MM.1S (cell line): ENCODE results near the gene GLB1L2.

ENCODE experiments used
- DNase-seq: peaks from one replicate; pipeline ENCODE4 v3.0.0-alpha.2; 2015
- H2AFZ ChIP-seq: fragments of 300-600 bp; sonication (generic); 2 replicates; pipeline ENCODE4 v1.6.0; 2016; ENCODE audit warnings: antibody characterized with exemption, low read length
- H3F3A ChIP-seq: fragments of 300-600 bp; sonication (generic); 2 replicates; pipeline ENCODE4 v1.6.1; 2016; ENCODE audit warnings: mild to moderate bottlenecking, antibody characterized with exemption, low read length, moderate library complexity, mixed read lengths; ENCODE audit not compliant: insufficient read depth
- H3K27ac ChIP-seq: fragments of 300-600 bp; sonication (generic); 2 replicates; pipeline ENCODE4 v1.5.1; 2016; ENCODE audit warnings: mild to moderate bottlenecking, low read length
- H3K27me3 ChIP-seq: fragments of 300-600 bp; sonication (generic); replicated peaks from 2 replicates; pipeline ENCODE4 v1.6.0; 2016; ENCODE audit warnings: low read length; ENCODE audit not compliant: insufficient read depth
- H3K36me3 ChIP-seq: fragments of 300-600 bp; sonication (generic); replicated peaks from 2 replicates; pipeline ENCODE4 v1.6.1; 2016; ENCODE audit warnings: mild to moderate bottlenecking, low read length, mixed read lengths; ENCODE audit not compliant: insufficient read depth
- H3K4me1 ChIP-seq: fragments of 300-600 bp; sonication (generic); 2 replicates; pipeline ENCODE4 v1.6.1; 2016; ENCODE audit warnings: low read length, mixed read lengths
- H3K4me2 ChIP-seq: fragments of 300-600 bp; sonication (generic); 2 replicates; pipeline ENCODE4 v1.6.0; 2016; ENCODE audit warnings: low read depth, low read length
- H3K4me3 ChIP-seq: fragments of 300-600 bp; sonication (generic); 2 replicates; pipeline ENCODE4 v1.5.1; 2016; ENCODE audit warnings: low read length, mixed read lengths
- H3K79me2 ChIP-seq: fragments of 300-600 bp; sonication (generic); 2 replicates; pipeline ENCODE4 v1.6.1; 2016; ENCODE audit warnings: mixed run types, low read length, mixed read lengths
- H3K9ac ChIP-seq: fragments of 300-600 bp; sonication (generic); 2 replicates; pipeline ENCODE4 v1.6.1; 2016; ENCODE audit warnings: low read length, mixed read lengths
- H3K9me2 ChIP-seq: fragments of 300-600 bp; sonication (generic); replicated peaks from 2 replicates; pipeline ENCODE4 v1.6.1; 2016; ENCODE audit warnings: mild to moderate bottlenecking, low read length, mixed read lengths; ENCODE audit not compliant: insufficient read depth
- H3K9me3 ChIP-seq: fragments of 300-600 bp; sonication (generic); replicated peaks from 2 replicates; pipeline ENCODE4 v1.6.1; 2016; ENCODE audit warnings: mild to moderate bottlenecking, low read length, mixed read lengths; ENCODE audit not compliant: insufficient read depth
- H4K20me1 ChIP-seq: fragments of 300-600 bp; sonication (generic); 2 replicates; pipeline ENCODE4 v1.6.1; 2016; ENCODE audit warnings: mild to moderate bottlenecking, low read length, moderate library complexity, mixed read lengths; ENCODE audit not compliant: insufficient read depth
- CTCF ChIP-seq: fragments of 300-600 bp; sonication (generic); IDR thresholded peaks from 2 replicates; pipeline ENCODE4 v1.5.1; 2016; ENCODE audit warnings: antibody characterized with exemption, low read length, mixed read lengths
- EZH2 ChIP-seq: fragments of 300-600 bp; sonication (generic); optimal IDR thresholded peaks from 2 replicates; pipeline ENCODE3; 2017; ENCODE audit warnings: low read depth, mild to moderate bottlenecking, antibody characterized with exemption, low read length, mixed read lengths
- EZH2phosphoT487 ChIP-seq: fragments of 300-600 bp; sonication (generic); IDR thresholded peaks from 2 replicates; pipeline ENCODE4 v1.6.1; 2018; ENCODE audit warnings: antibody characterized with exemption, low read length

GLB1L2 gene

DNA sequence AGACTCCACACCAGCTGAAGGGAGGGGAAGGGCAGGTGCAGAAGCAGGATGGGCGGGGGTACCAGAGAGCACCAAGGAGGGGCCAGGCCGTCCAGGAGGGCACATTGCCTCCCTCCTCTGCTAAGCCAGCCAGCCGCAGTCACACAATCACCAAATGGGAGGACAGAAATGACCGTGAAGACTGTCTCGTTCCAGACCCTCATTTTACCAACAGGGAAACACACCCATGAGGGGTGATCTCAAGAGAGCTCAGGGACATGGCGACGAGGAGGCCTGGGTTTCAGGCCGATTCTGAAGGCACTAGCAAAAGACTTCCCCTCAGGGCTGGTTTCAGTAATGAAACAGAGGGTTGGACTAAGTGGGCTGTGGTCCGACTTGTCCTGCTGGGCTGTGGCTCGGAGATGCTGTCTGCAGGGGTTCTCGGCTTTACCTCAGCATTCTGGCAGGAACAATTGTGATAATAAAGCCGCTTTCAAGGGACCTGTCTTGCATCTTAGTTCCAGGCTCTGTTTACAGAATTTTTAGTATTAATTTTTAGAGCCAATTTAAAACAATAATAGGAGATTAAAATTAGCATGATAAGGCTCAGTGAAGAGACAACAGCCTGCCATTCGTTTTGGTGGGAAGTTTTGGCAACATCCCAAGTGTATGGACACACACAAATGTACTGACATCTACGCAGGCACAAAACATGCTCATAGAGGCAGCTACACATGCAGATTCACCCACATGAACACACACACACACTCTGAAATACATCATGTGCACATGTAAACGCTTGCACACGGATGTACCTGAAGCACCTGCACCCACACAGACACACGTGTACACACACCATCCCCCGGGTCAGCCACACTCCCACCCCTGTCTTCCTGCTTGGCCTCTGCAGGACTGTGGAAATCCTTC lies 82.3 kb downstream of the GLB1L2 start:
- Histone ChIP-seq H3K9me3 (no peaks in the 10 kb centered on the region), H4K20me1 (no peaks in the 10 kb centered on the region), H3K4me3 (no peak overlapping the region), H3K9me2 (no peaks in the 10 kb centered on the region), H3K4me2 (no peak overlapping the region), H3K27ac (no peak overlapping the region), H3F3A (no peaks in the 10 kb centered on the region), H3K27me3 (no peaks in the 10 kb centered on the region), H2AFZ (no peak overlapping the region), H3K79me2 (no peaks in the 10 kb centered on the region), H3K36me3 (no peaks in the 10 kb centered on the region), H3K9ac (no peak overlapping the region), H3K4me1 (no peaks in the 10 kb centered on the region)
- DNase-seq, result no peak
- TF ChIP-seq EZH2phosphoT487 (no peak), CTCF (no peak), EZH2 (no peak)

DNA sequence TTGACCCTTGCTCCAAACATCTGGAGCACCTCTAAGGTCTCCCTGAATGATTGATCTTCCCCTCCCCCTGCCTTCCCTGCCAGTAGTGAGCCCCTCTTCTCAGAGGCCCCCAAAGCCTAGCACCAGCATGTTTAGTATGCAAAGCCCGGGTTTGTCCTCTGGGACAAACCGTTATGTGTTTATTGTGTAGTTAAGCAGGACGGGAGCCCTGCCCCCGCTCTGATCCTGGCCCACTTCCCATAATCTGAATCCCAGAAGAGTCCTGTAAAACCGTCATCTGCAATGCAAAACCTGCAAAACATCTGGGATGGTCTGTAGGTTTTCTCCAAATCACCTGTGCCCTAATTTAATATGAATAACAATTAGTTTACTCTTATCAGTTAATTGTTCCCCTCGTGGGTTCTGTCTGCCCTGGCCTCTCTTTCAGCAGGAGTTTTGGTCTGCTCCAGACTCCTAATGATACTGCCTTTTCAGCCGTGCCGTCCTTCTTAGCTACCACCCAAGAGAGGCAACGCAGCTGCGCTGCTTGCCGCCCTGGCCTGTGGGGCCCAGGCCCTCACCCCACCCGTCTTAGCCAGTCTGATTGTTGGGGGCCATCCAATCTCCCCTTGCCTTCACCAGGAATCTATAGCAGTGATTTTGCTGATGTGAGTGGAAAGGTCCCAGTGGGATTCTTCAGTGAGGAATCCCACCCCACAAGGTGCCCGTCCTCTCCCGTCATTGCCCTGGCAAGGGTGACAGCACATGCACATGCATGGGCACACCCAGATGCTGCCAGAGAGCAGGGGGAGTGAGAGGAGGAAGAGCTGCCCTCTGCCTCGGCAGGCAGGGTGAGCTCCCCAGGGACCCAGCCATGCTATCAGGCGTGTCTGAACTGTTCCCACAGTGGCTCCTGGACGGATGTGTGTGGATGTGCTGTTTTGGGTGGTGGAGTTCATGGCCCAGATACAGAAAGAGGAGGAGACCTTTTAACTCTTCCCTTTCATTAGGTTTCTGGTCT lies 83.3 kb downstream of the GLB1L2 start:
- no peak for DNase-seq
- Histone ChIP-seq H3K36me3 (no peaks in the 10 kb centered on the region), H2AFZ (no peak overlapping the region), H3K4me3 (no peak overlapping the region), H3F3A (no peaks in the 10 kb centered on the region), H3K27ac (no peak overlapping the region), H3K9me3 (no peaks in the 10 kb centered on the region), H3K9me2 (no peaks in the 10 kb centered on the region), H3K4me2 (no peak overlapping the region), H4K20me1 (no peaks in the 10 kb centered on the region), H3K27me3 (no peaks in the 10 kb centered on the region), H3K9ac (no peak overlapping the region), H3K79me2 (no peaks in the 10 kb centered on the region), H3K4me1 (no peaks in the 10 kb centered on the region)
- no peak for TF ChIP-seq EZH2
- no peak for TF ChIP-seq CTCF
- no peak for TF ChIP-seq EZH2phosphoT487

GRCh38 chr11:134416726-134417125 lies 84.9 kb downstream of the GLB1L2 start:
- Histone ChIP-seq H3F3A (no peaks in the 10 kb centered on the region), H3K27me3 (no peaks in the 10 kb centered on the region), H3K4me1 (no peaks in the 10 kb centered on the region), H3K4me2 (no peak overlapping the region), H3K36me3 (no peaks in the 10 kb centered on the region), H3K27ac (no peak overlapping the region), H3K9ac (no peak overlapping the region), H4K20me1 (no peaks in the 10 kb centered on the region), H3K9me3 (no peaks in the 10 kb centered on the region), H3K4me3 (no peak overlapping the region), H3K9me2 (no peaks in the 10 kb centered on the region), H2AFZ (no peak overlapping the region), H3K79me2 (no peaks in the 10 kb centered on the region)
- TF ChIP-seq EZH2 (no peak), CTCF (no peak), EZH2phosphoT487 (no peak)
- DNase-seq, result no peak
